Naive thymus-derived CD8-positive, alpha-beta T cell (primary cell): ENCODE results near the gene PAXX. TPM values are rescaled to one million over a fixed set of nuclear protein-coding genes. Genes with fewer than 3 reads are reported as not detected.

Experiments used
- ATAC-seq, 2 donors: fragments of 150-1000 bp; cut with Tn5 transposase in 1 of 2; sonication (Bioruptor Pico), chemical (Tn5 transposase) in 1 of 2; 1 replicate in 1 of 2; 2 replicates in 1 of 2; pipeline ENCODE4 v1.10.0; 2021; ENCODE audit warnings: mild to moderate bottlenecking in 2 of 2, moderate library complexity in 2 of 2
- POLR2A ChIA-PET: fragments of 350-600 bp; sonication (Branson Sonifier 250); formaldehyde crosslinking; loops from one replicate; lab custom pipeline; 2021; ENCODE audit warnings: antibody characterized with exemption; lab: Charles Lee
- DNase-seq, 10 donors: peaks; one replicate each; pipeline versions ENCODE4 v3.0.0 to v3.0.0-alpha.2; 2020 to 2022
- H3K27ac Mint-ChIP-seq, 10 donors: one replicate each; pipeline ENCODE4 v1.8.0; 2020 to 2022; ENCODE audit warnings: mild to moderate bottlenecking in 10 of 10, mixed read lengths in 10 of 10, moderate library complexity in 4 of 10, inconsistent platforms in 1 of 10
- H3K27me3 Mint-ChIP-seq, 5 donors: one replicate each; pipeline ENCODE4 v1.8.0; 2021 to 2022; ENCODE audit warnings: mixed read lengths in 5 of 5
- H3K36me3 Mint-ChIP-seq, 3 donors: one replicate each; pipeline ENCODE4 v1.8.0; 2020 to 2022; ENCODE audit warnings: mixed read lengths in 3 of 3, mild to moderate bottlenecking in 2 of 3, inconsistent platforms in 1 of 3
- H3K4me1 Mint-ChIP-seq, 4 donors: one replicate each; pipeline ENCODE4 v1.8.0; 2021 to 2022; ENCODE audit warnings: mixed read lengths in 4 of 4
- H3K4me3 Mint-ChIP-seq, 10 donors: one replicate each; pipeline ENCODE4 v1.8.0; 2020 to 2022; ENCODE audit warnings: mild to moderate bottlenecking in 10 of 10, mixed read lengths in 10 of 10, moderate library complexity in 6 of 10, inconsistent platforms in 1 of 10
- H3K9me3 Mint-ChIP-seq, 9 donors: one replicate each; pipeline ENCODE4 v1.8.0; 2020 to 2022; ENCODE audit warnings: mixed read lengths in 9 of 9, mild to moderate bottlenecking in 3 of 9, inconsistent platforms in 1 of 9, moderate library complexity in 1 of 9
- polyA plus RNA-seq, 3 donors: library from polyadenylated mRNA; unstranded; fragments of 300-500 nt; fragmentation: Illumina TruSeq; gene quantifications; one replicate each; pipeline ENCODE4 v1.2.3, GENCODE V29; 2021
- total RNA-seq, 8 experiments: library from RNA in 2 of 8; stranded (reverse) in 2 of 8; gene quantifications; one replicate each; pipeline ENCODE4 v1.2.3 and lab custom pipeline; 2021 to 2026

The PAXX gene
- total and polyA plus RNA-seq, 5 experiments from 2014 or later: 104 to 137 (median 119) TPM

DNA sequence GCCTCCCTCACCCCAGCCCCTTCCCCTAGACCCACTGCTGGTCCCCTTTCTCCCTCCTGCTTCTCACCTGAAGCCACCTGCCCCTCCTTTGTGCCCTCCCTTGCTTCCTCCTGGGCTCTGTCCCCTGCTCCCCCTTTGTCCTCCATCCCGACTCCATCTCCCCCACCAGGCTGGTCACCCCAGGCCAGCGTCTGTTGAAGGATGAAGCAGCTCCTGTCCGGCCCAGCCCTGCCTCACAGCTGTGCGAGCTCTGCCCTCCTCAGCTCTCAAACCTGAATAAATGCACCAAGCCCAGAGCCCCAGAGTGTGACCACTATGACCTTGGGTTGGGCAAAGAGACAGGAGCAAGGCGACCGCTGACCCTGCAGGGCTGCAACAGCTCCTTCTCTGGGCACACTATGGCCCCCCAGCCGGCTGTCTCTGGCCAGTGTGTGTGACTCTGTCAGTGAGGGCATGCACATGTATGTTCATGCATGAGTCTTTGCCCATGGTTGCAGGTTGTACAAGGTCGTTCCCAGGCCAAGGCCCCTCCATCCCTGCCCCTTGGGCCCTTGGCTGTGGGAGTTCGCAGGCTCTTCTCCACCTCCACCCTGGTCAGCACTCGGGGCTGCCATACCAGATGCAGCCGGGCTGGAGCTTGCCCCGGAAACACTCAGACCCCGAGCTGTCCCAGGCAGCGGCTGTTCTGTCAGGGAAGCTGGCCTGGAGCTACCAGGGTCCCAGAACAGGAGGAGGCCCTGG is 36.9 kb upstream of the PAXX start:
- Mint-ChIP-seq H3K36me3 (no peaks in the 10 kb centered on the region), H3K27me3 (no peaks in the 10 kb centered on the region), H3K4me1 (peaks cover 8 to 40% (median 24%) of the 10 kb centered on the region in 4 donors), H3K9me3 (peaks cover 0 to 11% (median 0%) of the 10 kb centered on the region in 9 donors), H3K27ac (peak overlapping the region in 1 of 10 donors; percentile 9), H3K4me3 (no peak overlapping the region)
- POLR2A ChIA-PET: interaction anchor here (1.2 to 1.8 kb wide), 3 partner anchors 9 to 40 kb away, joined by 4 read pairs; partner anchors contain the start of gene CLIC3
- DNase-seq: peak in 1 of 10 donors; percentile 55
- no peak for ATAC-seq

DNA sequence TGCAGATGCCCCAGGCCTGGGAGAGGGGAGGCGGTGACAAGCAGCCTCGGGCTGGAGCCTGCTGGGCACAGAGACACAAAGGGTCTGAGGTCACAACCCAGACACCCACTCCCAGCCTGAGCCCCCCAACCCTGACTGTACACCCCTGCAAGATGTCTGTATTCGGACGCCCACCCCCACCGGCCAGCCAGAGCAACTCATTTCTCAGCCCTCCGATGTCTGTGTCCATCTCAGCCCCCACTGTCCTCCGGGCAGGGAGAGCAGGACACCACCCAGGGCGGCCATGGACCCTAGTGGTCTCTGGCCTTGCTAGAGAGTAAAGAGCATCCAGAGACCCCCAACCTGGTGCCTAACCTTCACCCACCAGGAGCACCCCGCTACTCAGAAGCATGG is 36.3 kb upstream of the PAXX start:
- Mint-ChIP-seq H3K4me3 (no peak overlapping the region), H3K36me3 (no peaks in the 10 kb centered on the region), H3K27ac (peak overlapping the region in 1 of 10 donors; percentile 85), H3K9me3 (peaks cover 0 to 11% (median 0%) of the 10 kb centered on the region in 9 donors), H3K27me3 (no peaks in the 10 kb centered on the region), H3K4me1 (peaks cover 8 to 42% (median 27%) of the 10 kb centered on the region in 4 donors)
- POLR2A ChIA-PET: no interaction called here
- DNase-seq (peak in 1 of 10 donors; percentile 32), ATAC-seq (no peak)

DNA sequence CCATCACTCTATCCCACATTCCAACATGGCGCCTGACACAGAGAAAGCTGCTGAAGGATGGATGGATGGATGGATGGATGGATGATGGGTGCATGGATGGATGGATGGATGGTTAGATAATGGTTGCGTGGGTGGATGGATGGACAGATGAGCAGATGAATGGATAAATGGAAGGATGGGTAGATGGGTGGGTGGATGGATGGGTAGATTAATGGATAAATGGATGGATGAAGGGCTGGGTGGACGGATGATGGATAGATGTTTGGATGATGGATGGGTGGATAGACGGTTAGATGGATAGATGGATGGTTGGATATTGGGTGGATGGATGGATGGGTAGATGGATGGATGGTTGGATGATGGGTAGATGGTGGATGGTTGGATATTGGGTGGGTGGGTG is 35.6 kb upstream of the PAXX start:
- no peak for DNase-seq
- Mint-ChIP-seq H3K9me3 (peaks cover 0 to 11% (median 0%) of the 10 kb centered on the region in 9 donors), H3K36me3 (no peaks in the 10 kb centered on the region), H3K27ac (peak overlapping the region in 1 of 10 donors; percentile 75), H3K27me3 (no peaks in the 10 kb centered on the region), H3K4me3 (no peak overlapping the region), H3K4me1 (peaks cover 8 to 47% (median 29%) of the 10 kb centered on the region in 4 donors)
- POLR2A ChIA-PET: no interaction called here
- ATAC-seq: no peak

DNA sequence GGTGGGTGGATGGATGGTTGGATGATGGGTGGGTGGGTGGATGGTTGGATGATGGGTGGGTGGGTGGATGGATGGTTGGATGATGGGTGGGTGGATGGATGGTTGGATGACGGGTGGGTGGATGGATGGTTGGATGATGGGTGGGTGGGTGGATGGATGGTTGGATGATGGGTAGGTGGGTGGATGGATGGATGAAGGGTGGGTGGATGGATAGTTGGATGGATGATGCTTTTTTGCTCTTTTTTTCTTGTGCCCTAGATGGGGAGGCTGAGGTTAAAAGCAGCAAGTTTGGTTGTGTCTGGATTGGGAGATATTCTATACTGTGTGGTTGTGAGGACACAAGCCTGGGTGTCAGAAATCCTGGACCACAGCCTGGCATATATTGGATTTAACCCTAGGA is 34.8 kb upstream of the PAXX start:
- no peak for DNase-seq
- ATAC-seq: no peak
- H3K9me3 Mint-ChIP-seq: peaks cover 0 to 11% (median 0%) of the 10 kb centered on the region in 9 donors
- no peak overlapping the region for H3K27ac Mint-ChIP-seq
- POLR2A ChIA-PET: no interaction called here
- no peak overlapping the region for H3K4me3 Mint-ChIP-seq
- peaks cover 8 to 55% (median 33%) of the 10 kb centered on the region in 4 donors for H3K4me1 Mint-ChIP-seq
- no peaks in the 10 kb centered on the region for H3K27me3 Mint-ChIP-seq
- H3K36me3 Mint-ChIP-seq: no peaks in the 10 kb centered on the region

DNA sequence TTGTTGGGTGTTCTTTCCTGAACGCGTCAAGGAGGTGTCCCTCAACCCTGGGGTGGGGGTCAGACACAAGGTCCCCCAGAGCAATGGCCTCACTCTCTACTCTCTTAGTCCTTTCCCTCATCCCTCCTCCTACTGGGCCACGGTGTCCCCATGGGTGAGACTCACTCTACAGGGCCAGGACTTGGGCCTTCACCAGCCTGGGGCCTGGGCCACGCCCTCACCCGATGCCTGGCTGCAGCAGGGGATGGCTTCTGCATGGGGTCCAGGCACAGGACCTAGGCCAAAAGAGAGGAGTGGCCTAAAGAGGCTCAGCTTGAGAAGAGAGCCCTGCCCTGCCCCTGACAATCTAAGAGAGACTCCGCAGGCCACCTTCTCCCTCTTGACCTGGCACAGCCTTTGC is 34.3 kb upstream of the PAXX start:
- DNase-seq: no peak
- no peak for ATAC-seq
- H3K27me3 Mint-ChIP-seq: no peaks in the 10 kb centered on the region
- peak overlapping the region in 3 of 10 donors; percentile 38 to 72 (median 64) for H3K27ac Mint-ChIP-seq
- POLR2A ChIA-PET: interaction anchor here (0.6 to 1.7 kb wide), 2 partner anchors 35 to 118 kb away, joined by 3 to 4 read pairs; no protein-coding TSS in a partner anchor
- peaks cover 0 to 11% (median 0%) of the 10 kb centered on the region in 9 donors for H3K9me3 Mint-ChIP-seq
- peak overlapping the region in 1 of 10 donors; percentile 39 for H3K4me3 Mint-ChIP-seq
- H3K36me3 Mint-ChIP-seq: no peaks in the 10 kb centered on the region
- peaks cover 10 to 59% (median 37%) of the 10 kb centered on the region in 4 donors for H3K4me1 Mint-ChIP-seq

- no peak for DNase-seq
- H3K27ac Mint-ChIP-seq: peak overlapping the region in 3 of 10 donors; percentile 6 to 64 (median 37)
Measured at GRCh38 chr9:136958473-136958872, 33.7 kb upstream of the PAXX start.

DNA sequence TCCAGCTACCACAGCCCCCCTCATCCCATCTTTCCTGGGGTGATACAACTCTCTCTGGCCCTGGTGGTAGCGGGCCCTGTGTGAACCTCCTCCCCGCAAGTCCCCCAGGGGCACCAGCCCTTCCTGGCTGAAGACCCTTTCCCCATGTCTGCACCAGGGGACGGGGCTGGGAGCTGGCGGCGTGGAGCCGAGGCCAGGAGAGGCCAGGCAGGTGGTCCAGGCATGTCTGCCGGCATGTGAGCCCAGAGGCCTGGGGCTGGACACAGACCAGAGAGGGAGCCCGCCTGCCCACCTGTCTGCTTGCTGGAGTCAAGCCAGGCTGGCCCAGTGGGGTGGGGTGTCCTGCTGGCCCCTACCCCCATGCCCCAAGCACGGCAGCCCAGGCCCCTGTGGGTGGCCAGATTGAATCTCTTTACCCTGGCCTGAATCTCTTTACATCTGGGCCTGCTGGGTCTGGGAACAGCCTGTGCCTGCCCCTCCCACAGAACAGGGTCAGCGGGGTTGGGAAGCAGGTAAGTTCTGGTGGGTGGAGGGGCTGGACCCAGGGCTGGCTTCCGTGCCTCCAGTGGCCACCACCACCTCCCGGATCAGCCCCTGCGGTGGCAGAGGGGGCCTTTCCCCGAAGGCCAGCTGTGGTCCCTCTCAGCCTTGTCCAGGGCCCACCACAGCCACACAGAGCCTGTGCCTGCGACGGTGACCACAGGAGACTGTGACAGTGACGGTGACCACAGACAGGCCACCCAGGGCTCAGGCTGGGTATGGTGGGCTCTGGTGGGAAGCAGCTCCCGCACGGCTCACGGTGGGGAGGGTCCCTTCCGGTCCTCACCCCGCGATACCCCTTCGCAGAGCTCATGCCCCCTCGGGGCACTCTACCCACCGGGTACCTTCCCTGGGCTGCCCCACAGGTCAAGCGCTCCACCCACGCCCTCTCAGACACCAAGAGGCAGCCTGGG is 33.0 kb upstream of the PAXX start:
- DNase-seq: no peak
- no peaks in the 10 kb centered on the region for H3K27me3 Mint-ChIP-seq
- H3K9me3 Mint-ChIP-seq: peaks cover 0 to 11% (median 0%) of the 10 kb centered on the region in 9 donors
- ATAC-seq: no peak
- POLR2A ChIA-PET: interaction anchor here (0.8 to 2.3 kb wide), 11 partner anchors 9 to 96 kb away, joined by 3 to 12 read pairs (median 3); partner anchors contain the start of genes C8G, CLIC3 and PAXX
- peak overlapping the region in 3 of 10 donors; percentile 63 to 78 (median 74) for H3K4me3 Mint-ChIP-seq
- peak overlapping the region in 5 of 10 donors; percentile 34 to 93 (median 72) for H3K27ac Mint-ChIP-seq
- H3K4me1 Mint-ChIP-seq: peaks cover 14 to 65% (median 43%) of the 10 kb centered on the region in 4 donors
- H3K36me3 Mint-ChIP-seq: no peaks in the 10 kb centered on the region

More at GRCh38 chr9:136958473-136958872, 33.7 kb upstream of the PAXX start:
- ATAC-seq: no peak
- Mint-ChIP-seq H3K9me3 (peaks cover 0 to 11% (median 0%) of the 10 kb centered on the region in 9 donors), H3K4me3 (peak overlapping the region in 2 of 10 donors; percentile 6 to 39), H3K27me3 (no peaks in the 10 kb centered on the region), H3K36me3 (no peaks in the 10 kb centered on the region), H3K4me1 (peaks cover 14 to 65% (median 42%) of the 10 kb centered on the region in 4 donors)
- POLR2A ChIA-PET: interaction anchor here (0.6 to 1.7 kb wide), 4 partner anchors 21 to 118 kb away, joined by 3 to 4 read pairs (median 3); partner anchors contain the start of gene CLIC3

DNA sequence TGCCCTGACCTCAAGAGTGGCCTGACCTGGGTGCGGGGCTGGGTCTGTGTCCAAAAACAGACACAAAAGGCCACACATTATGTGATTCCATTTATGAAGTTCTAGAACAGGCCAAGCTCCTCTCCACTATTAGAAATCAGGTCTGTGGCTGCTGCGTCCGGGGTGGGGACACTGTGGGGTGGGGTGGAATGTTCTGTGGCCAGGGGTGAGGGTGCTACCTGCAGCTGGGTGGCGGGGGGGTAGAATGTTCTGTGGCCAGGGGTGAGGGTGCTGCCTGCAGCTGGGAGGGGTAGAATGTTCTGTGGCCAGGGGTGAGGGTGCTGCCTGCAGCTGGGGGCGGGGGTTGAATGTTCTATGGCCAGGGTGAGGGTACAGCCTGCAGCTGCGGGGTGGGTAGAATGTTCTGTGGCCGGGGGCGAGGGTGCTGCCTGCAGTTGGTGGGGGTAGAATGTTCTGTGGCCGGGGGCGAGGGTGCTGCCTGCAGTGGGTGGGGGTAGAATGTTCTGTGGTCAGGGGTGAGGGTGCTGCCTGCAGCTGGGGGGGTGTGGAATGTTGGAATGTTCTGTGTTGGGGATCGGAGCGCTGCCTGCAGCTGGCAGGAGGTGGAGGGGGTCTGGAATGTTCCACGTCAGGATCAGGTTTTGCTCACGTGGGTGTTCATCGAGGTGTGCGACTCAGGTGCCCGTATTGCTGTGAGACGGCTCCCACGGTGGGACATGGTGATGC is 31.8 kb upstream of the PAXX start:
- no peaks in the 10 kb centered on the region for H3K27me3 Mint-ChIP-seq
- H3K4me1 Mint-ChIP-seq: peaks cover 15 to 63% (median 49%) of the 10 kb centered on the region in 4 donors
- POLR2A ChIA-PET: interaction anchor here (1.0 to 2.3 kb wide), 9 partner anchors 10 to 94 kb away, joined by 3 to 12 read pairs (median 5); partner anchors contain the start of genes C8G, PAXX and PTGDS
- H3K27ac Mint-ChIP-seq: peak overlapping the region; percentile 58 to 94 (median 88)
- ATAC-seq: peak; percentile 67 to 80
- H3K36me3 Mint-ChIP-seq: no peaks in the 10 kb centered on the region
- peaks cover 0 to 11% (median 0%) of the 10 kb centered on the region in 9 donors for H3K9me3 Mint-ChIP-seq
- H3K4me3 Mint-ChIP-seq: peak overlapping the region in 9 of 10 donors; percentile 18 to 82 (median 69)
- no peak for DNase-seq

DNA sequence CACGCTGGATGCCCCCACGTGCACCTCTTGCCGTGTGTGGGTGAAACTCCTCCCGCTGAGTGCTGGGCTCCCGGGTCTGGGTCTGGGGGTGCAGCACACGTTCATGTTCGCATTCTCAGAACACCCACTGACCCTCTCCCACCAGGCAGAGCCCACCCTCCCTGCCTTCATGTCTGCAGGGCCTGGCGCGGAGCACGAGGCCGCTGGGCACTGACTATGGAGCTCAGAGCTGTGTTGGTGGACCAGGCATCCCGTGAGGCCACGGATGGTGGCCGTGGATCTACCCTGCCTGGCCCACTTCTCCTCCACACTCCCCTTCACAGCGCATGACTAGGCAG is 31.3 kb upstream of the PAXX start:
- ATAC-seq (no peak), DNase-seq (no peak)
- Mint-ChIP-seq H3K4me3 (peak overlapping the region in 5 of 10 donors; percentile 14 to 78 (median 63)), H3K9me3 (peaks cover 0 to 11% (median 0%) of the 10 kb centered on the region in 9 donors), H3K27me3 (no peaks in the 10 kb centered on the region), H3K36me3 (no peaks in the 10 kb centered on the region), H3K4me1 (peaks cover 19 to 67% (median 54%) of the 10 kb centered on the region in 4 donors), H3K27ac (peak overlapping the region in 7 of 10 donors; percentile 27 to 93 (median 62))
- POLR2A ChIA-PET: interaction anchor here (1.0 to 2.3 kb wide), 5 partner anchors 10 to 32 kb away, joined by 4 to 12 read pairs (median 8); partner anchors contain the start of genes PAXX and PTGDS

DNA sequence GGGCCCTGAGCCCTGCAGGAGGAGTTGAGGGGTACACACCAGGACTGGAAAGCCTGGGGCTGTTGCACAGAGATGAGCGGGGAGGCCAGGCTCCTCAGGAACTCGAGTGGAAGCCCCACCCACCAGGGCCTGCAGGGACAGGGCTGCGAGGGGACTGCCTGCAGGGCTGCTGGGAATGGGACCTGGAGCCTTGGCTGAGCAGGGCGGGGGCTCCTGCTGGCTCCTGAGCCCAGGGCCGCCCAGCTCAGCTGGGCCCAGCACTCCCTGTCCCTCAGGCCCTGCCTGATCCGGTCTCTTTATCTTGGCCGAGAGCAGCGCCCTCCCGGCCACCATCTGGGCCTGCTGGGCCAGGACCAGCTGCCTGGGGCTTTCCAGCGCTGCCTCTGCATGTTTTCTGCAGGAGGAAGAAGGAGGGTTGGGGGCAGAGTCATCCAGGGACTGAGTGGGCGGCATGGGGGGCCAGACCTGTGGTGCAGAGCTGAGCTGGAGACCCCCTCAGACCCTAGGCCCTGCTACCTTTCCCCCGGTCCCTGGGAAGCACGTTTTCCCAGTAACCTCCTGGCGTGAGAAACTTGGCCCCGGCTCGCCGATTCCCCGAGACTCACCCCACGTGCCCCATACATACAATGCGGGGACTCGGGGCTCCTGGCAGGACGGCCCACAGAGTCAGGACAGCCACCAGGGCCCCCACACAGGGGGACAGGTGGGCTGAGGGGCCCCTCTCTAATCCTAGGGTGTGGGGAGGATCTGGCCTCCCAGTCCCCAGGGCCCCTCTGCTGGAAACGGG is 30.8 kb upstream of the PAXX start:
- H3K36me3 Mint-ChIP-seq: no peaks in the 10 kb centered on the region
- H3K9me3 Mint-ChIP-seq: peaks cover 0 to 7% (median 0%) of the 10 kb centered on the region in 9 donors
- ATAC-seq (no peak), DNase-seq (no peak)
- POLR2A ChIA-PET: interaction anchor here (0.6 to 1.8 kb wide), 4 partner anchors 11 to 42 kb away, joined by 3 to 4 read pairs (median 4); no protein-coding TSS in a partner anchor
- H3K27me3 Mint-ChIP-seq: no peaks in the 10 kb centered on the region
- peaks cover 20 to 70% (median 57%) of the 10 kb centered on the region in 4 donors for H3K4me1 Mint-ChIP-seq
- peak overlapping the region in 8 of 10 donors; percentile 34 to 93 (median 46) for H3K27ac Mint-ChIP-seq
- H3K4me3 Mint-ChIP-seq: peak overlapping the region in 4 of 10 donors; percentile 14 to 63 (median 24)
